Peyer's patch (tissue), 4 donors: ENCODE results near the gene NFIB. TPM values are rescaled to one million over a fixed set of nuclear protein-coding genes. Genes with fewer than 3 reads are reported as not detected.

Experiments
- DNase-seq, 3 donors: peaks; one replicate each; pipeline ENCODE4 v3.0.0-alpha.2; 2017 to 2019
- H3K27ac ChIP-seq, 4 donors: fragments of 200-600 bp; sonication (generic); one replicate each; pipeline ENCODE4 v1.5.1; 2016 to 2019
- H3K27me3 ChIP-seq, 2 donors: fragments of 200-600 bp; sonication (generic); one replicate each; pipeline ENCODE4 v1.5.1; 2019
- H3K36me3 ChIP-seq, 3 donors: fragments of 200-600 bp; sonication (generic); one replicate each; pipeline ENCODE4 v1.5.1; 2016 to 2019
- H3K4me1 ChIP-seq, 4 donors: fragments of 200-600 bp; sonication (generic); one replicate each; pipeline ENCODE4 v1.5.1; 2016 to 2019
- H3K4me3 ChIP-seq, 4 donors: fragments of 200-600 bp; sonication (generic); 1 replicate in 3 of 4; 2 replicates in 1 of 4; pipeline ENCODE4 v1.5.1; 2016 to 2019; ENCODE audit warnings: mild to moderate bottlenecking in 1 of 4
- H3K9me3 ChIP-seq, 4 donors: fragments of 200-600 bp; sonication (generic); one replicate each; pipeline ENCODE4 v1.5.1; 2016 to 2019; ENCODE audit warnings: mild to moderate bottlenecking in 1 of 4
- POLR2A ChIP-seq, 2 donors: fragments of 450-650 bp; IDR thresholded peaks; one replicate each; pipeline ENCODE4 v1.5.1; 2017; ENCODE audit warnings: antibody characterized with exemption in 2 of 2, mild to moderate bottlenecking in 2 of 2, moderate library complexity in 2 of 2
- total RNA-seq, 4 donors: library from RNA; depleted of rRNA; stranded (reverse); fragments of >200 nt; gene quantifications; one replicate each; pipeline ENCODE4 v1.1.0, GENCODE V29; 2016
- TF ChIP-seq, protein P1 (sequence below), 6 experiments: fragments of 450-650 bp in 4 of 6; fragments of 200-600 bp in 2 of 6; sonication (generic) in 1 of 6; IDR thresholded peaks; one replicate each; pipeline ENCODE4 v1.5.1; 2017 to 2019; ENCODE audit warnings: antibody characterized with exemption in 6 of 6, mild to moderate bottlenecking in 3 of 6, moderate library complexity in 1 of 6

NFIB gene
- total RNA-seq, 4 donors from 2014 or later = 89.7 to 229 (median 159) TPM

DNA sequence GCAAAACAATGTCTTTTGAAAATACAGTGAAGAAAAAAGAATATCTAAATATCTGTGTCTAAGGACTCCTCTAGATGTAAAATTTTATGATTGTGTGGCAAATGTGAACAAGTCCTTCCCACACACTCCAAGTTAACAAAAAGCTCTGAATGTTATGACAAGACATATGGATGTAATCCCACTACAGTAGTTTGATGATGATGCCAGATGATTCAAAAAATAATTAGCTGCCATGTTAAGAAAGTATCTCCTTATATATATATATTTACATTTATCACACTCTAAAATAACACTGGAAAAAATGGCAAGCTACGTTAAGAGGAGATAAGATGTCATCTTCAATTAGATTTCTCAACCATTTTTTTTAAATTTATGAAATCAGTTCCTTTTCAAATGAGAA, 178.5 kb downstream of the NFIB start:
- no peak overlapping the region for H3K4me3 ChIP-seq
- no peaks in the 10 kb centered on the region for H3K36me3 ChIP-seq
- TF ChIP-seq POLR2A (IDR thresholded peaks at IDR 0.05) = no peak
- TF ChIP-seq, protein P1, sequence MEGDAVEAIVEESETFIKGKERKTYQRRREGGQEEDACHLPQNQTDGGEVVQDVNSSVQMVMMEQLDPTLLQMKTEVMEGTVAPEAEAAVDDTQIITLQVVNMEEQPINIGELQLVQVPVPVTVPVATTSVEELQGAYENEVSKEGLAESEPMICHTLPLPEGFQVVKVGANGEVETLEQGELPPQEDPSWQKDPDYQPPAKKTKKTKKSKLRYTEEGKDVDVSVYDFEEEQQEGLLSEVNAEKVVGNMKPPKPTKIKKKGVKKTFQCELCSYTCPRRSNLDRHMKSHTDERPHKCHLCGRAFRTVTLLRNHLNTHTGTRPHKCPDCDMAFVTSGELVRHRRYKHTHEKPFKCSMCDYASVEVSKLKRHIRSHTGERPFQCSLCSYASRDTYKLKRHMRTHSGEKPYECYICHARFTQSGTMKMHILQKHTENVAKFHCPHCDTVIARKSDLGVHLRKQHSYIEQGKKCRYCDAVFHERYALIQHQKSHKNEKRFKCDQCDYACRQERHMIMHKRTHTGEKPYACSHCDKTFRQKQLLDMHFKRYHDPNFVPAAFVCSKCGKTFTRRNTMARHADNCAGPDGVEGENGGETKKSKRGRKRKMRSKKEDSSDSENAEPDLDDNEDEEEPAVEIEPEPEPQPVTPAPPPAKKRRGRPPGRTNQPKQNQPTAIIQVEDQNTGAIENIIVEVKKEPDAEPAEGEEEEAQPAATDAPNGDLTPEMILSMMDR (IDR thresholded peaks at IDR 0.05) = no peak
- no peaks in the 10 kb centered on the region for H3K9me3 ChIP-seq
- no peaks in the 10 kb centered on the region for H3K27me3 ChIP-seq
- H3K4me1 ChIP-seq = no peaks in the 10 kb centered on the region
- DNase-seq = no peak
- no peak overlapping the region for H3K27ac ChIP-seq

GRCh38 chr9:14133394-14133793, 180.5 kb downstream of the NFIB start:
- no peak for DNase-seq

GRCh38 chr9:14132775-14133174, 181.2 kb downstream of the NFIB start:
- no peaks in the 10 kb centered on the region for H3K27me3 ChIP-seq
- TF ChIP-seq POLR2A (IDR thresholded peaks at IDR 0.05) = no peak
- TF ChIP-seq, protein P1 (IDR thresholded peaks at IDR 0.05) = no peak
- no peaks in the 10 kb centered on the region for H3K36me3 ChIP-seq
- H3K4me1 ChIP-seq = no peaks in the 10 kb centered on the region
- no peaks in the 10 kb centered on the region for H3K9me3 ChIP-seq
- no peak overlapping the region for H3K27ac ChIP-seq
- no peak overlapping the region for H3K4me3 ChIP-seq
- DNase-seq = no peak

More at GRCh38 chr9:14133394-14133793, 180.5 kb downstream of the NFIB start:
- Histone ChIP-seq H3K4me1 (no peaks in the 10 kb centered on the region), H3K27me3 (no peaks in the 10 kb centered on the region), H3K36me3 (no peaks in the 10 kb centered on the region), H3K27ac (no peak overlapping the region), H3K4me3 (no peak overlapping the region), H3K9me3 (no peaks in the 10 kb centered on the region)
- TF ChIP-seq POLR2A (IDR thresholded peaks at IDR 0.05) = no peak
- TF ChIP-seq, protein P1 (IDR thresholded peaks at IDR 0.05) = no peak

- Histone ChIP-seq H3K4me1 (no peaks in the 10 kb centered on the region), H3K27me3 (no peaks in the 10 kb centered on the region), H3K4me3 (no peak overlapping the region), H3K36me3 (no peaks in the 10 kb centered on the region), H3K9me3 (no peaks in the 10 kb centered on the region), H3K27ac (no peak overlapping the region)
- no peak for DNase-seq
- no peak for TF ChIP-seq POLR2A (IDR thresholded peaks at IDR 0.05)
Observed at GRCh38 chr9:14131356-14132088, 182.4 kb downstream of the NFIB start.

DNA sequence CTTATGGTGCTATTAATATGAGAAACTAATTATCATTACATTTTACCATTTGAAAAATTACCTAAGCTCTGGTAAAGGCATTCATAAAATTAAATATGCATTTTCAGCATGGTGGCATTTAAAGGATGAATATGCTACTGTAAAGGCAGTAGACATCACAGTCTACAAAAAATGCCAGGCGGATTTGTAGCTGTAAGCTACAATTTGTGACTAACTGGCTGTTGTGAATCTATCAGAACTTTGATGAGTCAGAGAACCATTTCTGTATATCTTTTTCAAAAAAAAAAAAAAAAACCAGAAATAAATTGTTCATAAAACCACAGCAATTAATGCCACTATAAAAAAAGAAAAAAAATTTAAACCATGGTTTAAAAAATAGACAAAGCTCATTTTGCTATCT, 186.3 kb downstream of the NFIB start:
- no peaks in the 10 kb centered on the region for H3K9me3 ChIP-seq
- H3K4me1 ChIP-seq = no peaks in the 10 kb centered on the region
- DNase-seq = no peak
- H3K27me3 ChIP-seq = no peaks in the 10 kb centered on the region
- peaks cover 0 to 11% (median 0%) of the 10 kb centered on the region in 3 donors for H3K36me3 ChIP-seq
- no peak for TF ChIP-seq POLR2A (IDR thresholded peaks at IDR 0.05)
- TF ChIP-seq, protein P1 (IDR thresholded peaks at IDR 0.05) = no peak
- H3K27ac ChIP-seq = no peak overlapping the region
- H3K4me3 ChIP-seq = no peak overlapping the region

DNA sequence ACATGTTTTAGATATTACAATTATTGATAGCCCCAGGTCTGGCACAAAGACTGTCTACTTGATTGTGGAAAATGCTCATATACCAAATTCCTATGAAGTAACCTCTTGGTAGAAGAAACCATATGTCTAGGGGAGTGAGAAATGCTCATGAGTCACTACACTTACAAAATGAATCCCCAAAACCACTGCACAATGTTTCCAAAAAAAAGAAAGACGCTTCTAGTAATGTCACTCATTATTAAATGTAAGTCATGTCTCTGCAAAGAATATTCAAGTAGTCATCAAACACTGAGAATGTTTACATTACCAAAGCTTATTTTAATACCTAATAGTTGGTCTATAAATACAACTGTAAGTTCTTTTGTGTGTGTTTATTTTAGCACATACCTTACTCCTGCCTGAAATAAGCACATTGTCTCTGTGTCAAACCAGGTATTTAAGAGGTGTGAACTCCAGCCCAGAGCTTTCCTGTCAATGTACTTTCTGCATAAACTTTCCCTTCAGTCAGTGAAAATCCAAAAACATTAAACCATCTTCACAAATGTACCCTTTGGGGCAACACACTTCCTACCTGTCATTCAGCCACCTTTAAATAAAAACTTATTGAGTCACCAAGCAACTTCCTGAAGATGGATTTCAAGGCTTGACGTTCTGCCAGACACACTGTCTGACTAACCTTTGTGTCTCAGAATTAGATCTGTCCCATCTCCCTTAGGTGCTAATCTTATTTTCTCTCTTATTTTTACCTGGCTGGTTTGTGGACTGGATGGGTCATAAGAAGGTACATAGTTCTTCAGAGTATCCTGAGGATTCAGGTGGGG, 194.0 kb downstream of the NFIB start:
- TF ChIP-seq, protein P1 (IDR thresholded peaks at IDR 0.05) = no peak
- no peak for TF ChIP-seq POLR2A (IDR thresholded peaks at IDR 0.05)
- no peak for DNase-seq
- Histone ChIP-seq H3K9me3 (no peaks in the 10 kb centered on the region), H3K4me3 (no peak overlapping the region), H3K4me1 (no peaks in the 10 kb centered on the region), H3K27ac (no peak overlapping the region), H3K36me3 (peaks cover 0 to 45% (median 0%) of the 10 kb centered on the region in 3 donors), H3K27me3 (no peaks in the 10 kb centered on the region)
